OCI-LY3 (cell line): ENCODE results near the gene UGT1A4.

Experiments
- H2AFZ ChIP-seq: fragments of 200-600, 300-600 bp; shearing (Covaris generic); 2 replicates; pipeline ENCODE4 v1.6.0; 2014; ENCODE audit warnings: antibody characterized with exemption, low read depth, low read length
- H3K27ac ChIP-seq: fragments of 200-600, 300-600 bp; sonication (generic); 2 replicates; pipeline ENCODE4 v1.5.1; 2014; ENCODE audit warnings: mild to moderate bottlenecking, low read length, moderate library complexity, mixed read lengths
- H3K27me3 ChIP-seq: fragments of 200-600, 300-600 bp; sonication (generic); 2 replicates; pipeline ENCODE4 v1.6.1; 2014; ENCODE audit warnings: low read depth, low read length, mixed read lengths
- H3K36me3 ChIP-seq: fragments of 200-600, 300-600 bp; sonication (generic); replicated peaks from 2 replicates; pipeline ENCODE3; 2014; ENCODE audit warnings: low read depth, low read length, mixed read lengths
- H3K4me1 ChIP-seq: fragments of 300-600, 200-600 bp; sonication (generic); 2 replicates; pipeline ENCODE4 v1.6.1; 2014; ENCODE audit warnings: low read length, mixed read lengths
- H3K4me2 ChIP-seq: fragments of 200-600, 300-600 bp; sonication (generic); 2 replicates; pipeline ENCODE4 v1.6.1; 2014; ENCODE audit warnings: low read length, mixed read lengths
- H3K4me3 ChIP-seq: fragments of 300-600, 200-600 bp; sonication (generic); 2 replicates; pipeline ENCODE4 v1.5.1; 2014; ENCODE audit warnings: antibody characterized with exemption, mild to moderate bottlenecking, low read length, moderate library complexity
- H3K79me2 ChIP-seq: fragments of 300-600, 200-600 bp; shearing (Covaris generic); 2 replicates; pipeline ENCODE4 v1.6.1; 2014; ENCODE audit warnings: mild to moderate bottlenecking, low read length, mixed read lengths
- H3K9ac ChIP-seq: fragments of 300-600, 200-600 bp; shearing (Covaris generic); 2 replicates; pipeline ENCODE4 v1.6.0; 2014; ENCODE audit warnings: mild to moderate bottlenecking, low read length, moderate library complexity
- H3K9me3 ChIP-seq: fragments of 200-600, 300-600 bp; shearing (Covaris generic); 2 replicates; pipeline ENCODE4 v1.6.1; 2014; ENCODE audit warnings: low read length, mixed read lengths; ENCODE audit not compliant: insufficient read depth
- H4K20me1 ChIP-seq: fragments of 200-600, 300-600 bp; sonication (generic); 2 replicates; pipeline ENCODE4 v1.6.1; 2016; ENCODE audit warnings: low read length, mixed read lengths; ENCODE audit not compliant: insufficient read depth
- EZH2phosphoT487 ChIP-seq: fragments of 200-600 bp; shearing (Covaris generic); IDR thresholded peaks from 2 replicates; pipeline ENCODE4 v1.6.1; 2018; ENCODE audit warnings: antibody characterized with exemption, mixed run types, low read depth
- TF ChIP-seq, protein P1 (sequence below): fragments of 200-600, 300-600 bp; sonication (generic); IDR thresholded peaks from 2 replicates; pipeline ENCODE4 v1.5.1; 2014; ENCODE audit warnings: antibody characterized with exemption, low read length, low read depth

The UGT1A4 gene

DNA sequence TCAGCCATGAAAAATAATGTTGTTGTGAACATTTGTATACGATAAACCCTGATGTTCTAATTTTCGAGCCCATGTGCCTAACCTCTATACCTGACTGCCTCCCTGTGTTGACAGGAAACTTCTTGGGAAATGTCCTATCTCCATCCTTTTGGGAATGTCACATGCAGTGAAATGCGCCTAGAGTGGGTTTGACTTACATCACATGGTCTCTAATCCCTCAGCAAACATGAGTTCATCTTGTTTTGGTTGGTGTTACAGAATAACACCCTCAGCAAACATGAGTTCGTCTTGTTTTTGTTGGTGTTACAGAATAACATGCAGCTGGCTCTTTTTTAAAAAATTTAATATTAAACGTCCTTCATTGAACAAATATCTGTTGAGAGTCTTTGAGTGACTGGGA is 30.2 kb upstream of the UGT1A4 start:
- Histone ChIP-seq H2AFZ (no peak overlapping the region), H3K27ac (no peak overlapping the region), H3K9me3 (no peaks in the 10 kb centered on the region), H3K9ac (no peak overlapping the region), H3K4me2 (no peak overlapping the region), H3K36me3 (no peaks in the 10 kb centered on the region), H3K27me3 (no peaks in the 10 kb centered on the region), H3K79me2 (no peaks in the 10 kb centered on the region), H3K4me3 (no peak overlapping the region), H4K20me1 (no peaks in the 10 kb centered on the region), H3K4me1 (no peaks in the 10 kb centered on the region)
- TF ChIP-seq, protein P1, sequence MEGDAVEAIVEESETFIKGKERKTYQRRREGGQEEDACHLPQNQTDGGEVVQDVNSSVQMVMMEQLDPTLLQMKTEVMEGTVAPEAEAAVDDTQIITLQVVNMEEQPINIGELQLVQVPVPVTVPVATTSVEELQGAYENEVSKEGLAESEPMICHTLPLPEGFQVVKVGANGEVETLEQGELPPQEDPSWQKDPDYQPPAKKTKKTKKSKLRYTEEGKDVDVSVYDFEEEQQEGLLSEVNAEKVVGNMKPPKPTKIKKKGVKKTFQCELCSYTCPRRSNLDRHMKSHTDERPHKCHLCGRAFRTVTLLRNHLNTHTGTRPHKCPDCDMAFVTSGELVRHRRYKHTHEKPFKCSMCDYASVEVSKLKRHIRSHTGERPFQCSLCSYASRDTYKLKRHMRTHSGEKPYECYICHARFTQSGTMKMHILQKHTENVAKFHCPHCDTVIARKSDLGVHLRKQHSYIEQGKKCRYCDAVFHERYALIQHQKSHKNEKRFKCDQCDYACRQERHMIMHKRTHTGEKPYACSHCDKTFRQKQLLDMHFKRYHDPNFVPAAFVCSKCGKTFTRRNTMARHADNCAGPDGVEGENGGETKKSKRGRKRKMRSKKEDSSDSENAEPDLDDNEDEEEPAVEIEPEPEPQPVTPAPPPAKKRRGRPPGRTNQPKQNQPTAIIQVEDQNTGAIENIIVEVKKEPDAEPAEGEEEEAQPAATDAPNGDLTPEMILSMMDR: no peak
- no peak for TF ChIP-seq EZH2phosphoT487

DNA sequence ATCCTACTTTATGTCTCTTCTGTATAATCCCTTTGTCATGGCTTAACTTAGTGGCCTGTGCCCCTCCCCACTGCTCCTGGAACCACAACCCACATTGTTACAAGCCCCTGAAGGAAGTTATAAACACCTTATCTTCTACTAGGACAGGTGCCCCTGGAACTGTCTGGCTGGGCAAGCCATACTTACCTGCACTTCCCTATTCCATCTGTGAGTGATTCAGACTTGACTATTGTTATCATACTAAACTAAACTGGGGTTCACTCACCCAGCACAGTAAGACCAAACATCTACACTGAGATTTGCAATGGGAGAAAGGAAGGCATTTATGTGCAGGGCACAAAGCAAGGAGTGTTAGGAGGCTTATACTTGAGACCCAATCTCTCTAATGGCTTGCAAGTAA is 29.5 kb upstream of the UGT1A4 start:
- Histone ChIP-seq H3K27ac (no peak overlapping the region), H3K4me2 (no peak overlapping the region)

DNA sequence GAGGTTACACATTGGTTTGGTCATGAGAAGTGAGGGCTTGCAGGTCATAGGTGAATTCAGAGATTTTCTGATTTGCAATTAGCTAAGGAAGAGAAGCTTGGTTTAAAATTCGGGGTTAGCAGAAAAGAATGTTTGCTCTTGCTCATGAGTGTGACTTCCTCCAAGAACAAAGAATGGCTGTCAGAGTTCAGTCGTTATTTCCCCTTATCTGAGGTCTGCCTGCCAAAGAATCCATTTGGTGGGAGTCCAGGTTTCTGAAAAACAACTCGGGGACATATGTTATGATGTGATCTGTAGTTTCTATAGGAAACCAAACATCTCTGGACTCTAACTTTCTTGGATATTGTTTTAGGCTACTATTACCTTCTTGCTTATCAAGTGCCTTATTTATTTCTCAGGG is 29.0 kb upstream of the UGT1A4 start:
- Histone ChIP-seq H3K4me2 (no peak overlapping the region), H2AFZ (no peak overlapping the region), H3K9ac (no peak overlapping the region)

More for the DNA sequence above, 29.5 kb upstream of the UGT1A4 start:
- Histone ChIP-seq H4K20me1 (no peaks in the 10 kb centered on the region), H3K27me3 (no peaks in the 10 kb centered on the region), H2AFZ (no peak overlapping the region), H3K79me2 (no peaks in the 10 kb centered on the region), H3K36me3 (no peaks in the 10 kb centered on the region), H3K4me3 (no peak overlapping the region), H3K4me1 (no peaks in the 10 kb centered on the region), H3K9ac (no peak overlapping the region), H3K9me3 (no peaks in the 10 kb centered on the region)
- TF ChIP-seq EZH2phosphoT487: no peak
- TF ChIP-seq, protein P1: no peak

DNA sequence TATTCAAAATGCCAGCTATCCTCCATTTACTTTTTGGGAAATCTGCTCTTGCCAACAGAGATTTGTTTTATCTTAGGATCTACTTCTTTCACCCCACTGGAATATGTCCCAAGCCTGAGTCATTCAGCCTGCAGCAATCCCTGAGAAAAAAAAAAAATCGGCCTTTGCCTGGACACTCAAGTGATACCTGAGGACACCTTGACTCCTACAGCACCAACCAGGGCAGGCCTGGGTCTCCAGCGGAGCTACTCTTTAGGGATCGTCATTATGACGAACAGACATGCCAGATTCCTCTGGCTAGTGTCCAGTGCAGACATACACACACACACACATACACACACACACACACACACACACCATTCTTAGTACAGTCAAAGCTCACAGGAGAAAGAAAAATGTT is 28.1 kb upstream of the UGT1A4 start:
- TF ChIP-seq EZH2phosphoT487: no peak
- TF ChIP-seq, protein P1: no peak
- H3K9ac ChIP-seq: no peak overlapping the region
- no peak overlapping the region for H2AFZ ChIP-seq
- H3K9me3 ChIP-seq: no peaks in the 10 kb centered on the region
- no peak overlapping the region for H3K4me2 ChIP-seq
- H3K79me2 ChIP-seq: no peaks in the 10 kb centered on the region
- H3K27ac ChIP-seq: no peak overlapping the region
- H3K4me3 ChIP-seq: no peak overlapping the region
- no peaks in the 10 kb centered on the region for H3K36me3 ChIP-seq
- H3K27me3 ChIP-seq: no peaks in the 10 kb centered on the region
- no peaks in the 10 kb centered on the region for H4K20me1 ChIP-seq
- no peaks in the 10 kb centered on the region for H3K4me1 ChIP-seq

More for the DNA sequence above, 29.0 kb upstream of the UGT1A4 start:
- no peaks in the 10 kb centered on the region for H3K27me3 ChIP-seq
- TF ChIP-seq, protein P1: no peak
- TF ChIP-seq EZH2phosphoT487: no peak
- H3K36me3 ChIP-seq: no peaks in the 10 kb centered on the region
- no peak overlapping the region for H3K27ac ChIP-seq
- H3K4me1 ChIP-seq: no peaks in the 10 kb centered on the region
- no peaks in the 10 kb centered on the region for H3K9me3 ChIP-seq
- no peaks in the 10 kb centered on the region for H3K79me2 ChIP-seq
- no peak overlapping the region for H3K4me3 ChIP-seq
- no peaks in the 10 kb centered on the region for H4K20me1 ChIP-seq
